GM12874 (cell line): ENCODE results near the gene KIF16B.

Experiments used
- TF ChIP-seq, protein P1 (sequence below): IDR thresholded peaks from 2 replicates; pipeline ENCODE4 v1.5.1; 2011; ENCODE audit warnings: low read depth, mild to moderate bottlenecking, control low read depth, low read length, moderate library complexity; ENCODE audit not compliant: insufficient read depth

Gene KIF16B

DNA sequence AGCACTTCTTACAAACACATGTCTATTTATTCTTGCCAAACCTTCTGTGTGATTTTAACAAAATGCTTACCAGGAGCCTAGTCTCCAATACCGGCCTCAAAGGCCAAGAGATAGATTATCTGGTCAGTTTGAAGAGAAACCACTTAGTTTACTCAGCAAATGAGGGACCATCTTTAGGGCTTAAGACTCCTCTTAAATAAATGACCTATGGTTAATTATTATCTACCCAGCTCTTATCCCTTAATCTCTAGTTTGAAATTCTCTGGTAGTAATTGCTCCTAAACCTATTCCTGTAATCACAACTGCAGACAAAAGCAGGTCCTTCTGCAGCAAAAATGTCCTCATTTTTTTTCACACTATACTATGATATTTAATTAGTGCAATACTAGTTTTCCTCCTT, 301.8 kb downstream of the KIF16B start:
- TF ChIP-seq, protein P1, sequence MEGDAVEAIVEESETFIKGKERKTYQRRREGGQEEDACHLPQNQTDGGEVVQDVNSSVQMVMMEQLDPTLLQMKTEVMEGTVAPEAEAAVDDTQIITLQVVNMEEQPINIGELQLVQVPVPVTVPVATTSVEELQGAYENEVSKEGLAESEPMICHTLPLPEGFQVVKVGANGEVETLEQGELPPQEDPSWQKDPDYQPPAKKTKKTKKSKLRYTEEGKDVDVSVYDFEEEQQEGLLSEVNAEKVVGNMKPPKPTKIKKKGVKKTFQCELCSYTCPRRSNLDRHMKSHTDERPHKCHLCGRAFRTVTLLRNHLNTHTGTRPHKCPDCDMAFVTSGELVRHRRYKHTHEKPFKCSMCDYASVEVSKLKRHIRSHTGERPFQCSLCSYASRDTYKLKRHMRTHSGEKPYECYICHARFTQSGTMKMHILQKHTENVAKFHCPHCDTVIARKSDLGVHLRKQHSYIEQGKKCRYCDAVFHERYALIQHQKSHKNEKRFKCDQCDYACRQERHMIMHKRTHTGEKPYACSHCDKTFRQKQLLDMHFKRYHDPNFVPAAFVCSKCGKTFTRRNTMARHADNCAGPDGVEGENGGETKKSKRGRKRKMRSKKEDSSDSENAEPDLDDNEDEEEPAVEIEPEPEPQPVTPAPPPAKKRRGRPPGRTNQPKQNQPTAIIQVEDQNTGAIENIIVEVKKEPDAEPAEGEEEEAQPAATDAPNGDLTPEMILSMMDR = no peak

DNA sequence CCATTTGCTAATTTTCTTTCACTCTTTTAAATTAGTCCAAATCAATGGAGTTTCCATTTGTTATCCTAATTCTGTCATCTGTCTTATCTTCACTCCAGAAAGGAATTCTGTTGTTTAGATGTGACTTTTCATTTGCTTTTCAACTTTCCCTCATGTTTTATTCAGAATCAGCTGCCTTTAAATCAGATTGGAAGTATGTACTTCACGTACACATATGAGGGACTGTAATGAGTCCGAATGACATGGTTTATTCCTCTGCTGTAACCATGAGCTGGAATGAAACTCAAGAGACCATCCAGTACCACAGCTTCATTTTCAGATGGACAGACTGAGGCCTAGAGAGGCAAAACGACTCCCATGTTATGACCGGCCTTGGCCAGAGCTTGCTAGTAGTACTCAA, 302.3 kb downstream of the KIF16B start:
- TF ChIP-seq, protein P1 = no peak

- TF ChIP-seq, protein P1 = no peak
Measured at GRCh38 chr20:16270314-16270931, 302.8 kb downstream of the KIF16B start.

GRCh38 chr20:16267526-16267925, 305.7 kb downstream of the KIF16B start:
- TF ChIP-seq, protein P1 = no peak

DNA sequence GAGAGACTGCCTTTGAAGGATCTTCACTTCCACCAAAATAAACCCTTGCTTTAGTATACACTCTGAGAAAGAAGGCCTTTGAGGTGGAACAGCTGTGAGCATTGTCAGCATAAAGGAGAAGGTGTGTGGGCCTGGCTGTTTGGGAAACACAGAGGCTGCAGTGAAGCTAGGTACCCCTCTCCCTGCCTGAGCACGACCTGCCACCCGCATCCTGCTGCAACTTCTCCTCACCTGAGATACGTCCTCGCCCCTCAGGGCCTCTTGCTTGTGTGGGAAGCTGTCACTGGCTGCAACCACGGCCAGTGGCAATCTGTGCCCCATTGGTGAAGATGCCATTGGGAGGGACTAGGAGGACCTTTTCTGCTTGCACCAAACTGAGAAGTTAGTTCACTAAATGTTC, 307.9 kb downstream of the KIF16B start:
- TF ChIP-seq, protein P1 = no peak

DNA sequence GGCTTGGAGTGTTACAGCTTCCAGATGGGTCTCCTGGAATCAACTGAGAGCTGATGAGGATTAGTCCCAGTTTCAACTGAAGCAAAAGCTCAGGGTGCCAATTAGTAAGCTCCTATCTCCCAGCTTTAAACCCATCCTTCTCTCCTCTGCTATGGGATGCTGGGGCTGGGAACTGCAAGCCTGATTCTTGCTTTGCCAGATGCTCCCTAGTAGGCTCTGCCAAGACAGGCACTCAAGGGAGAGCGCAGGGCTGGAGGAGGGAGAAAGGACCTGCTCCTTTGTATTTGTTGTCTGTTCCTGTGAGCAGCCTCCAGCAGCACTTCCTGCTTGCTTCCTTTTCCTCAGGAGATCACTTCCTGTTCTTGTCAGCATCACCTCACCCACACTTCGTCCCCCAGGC, 309.7 kb downstream of the KIF16B start:
- TF ChIP-seq, protein P1 = no peak

DNA sequence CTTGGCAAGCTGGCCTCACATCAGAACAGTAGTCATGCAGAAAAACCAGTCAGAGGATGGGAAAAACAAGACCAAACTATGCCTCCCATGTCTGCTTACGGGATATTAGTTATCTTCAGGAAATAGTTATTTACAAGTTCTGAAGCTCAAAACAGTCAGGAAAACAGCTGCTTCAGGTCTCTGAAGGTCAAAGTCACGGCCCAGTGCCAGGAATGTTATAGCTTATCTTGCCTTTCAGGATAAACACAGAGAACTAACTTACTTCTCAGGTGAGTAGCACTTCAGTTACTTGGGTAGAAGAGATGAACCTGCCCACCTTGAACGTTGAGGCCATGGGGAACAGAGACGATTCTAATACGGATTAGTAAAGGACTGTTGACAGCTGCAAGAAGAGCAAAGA, 310.7 kb downstream of the KIF16B start:
- TF ChIP-seq, protein P1 = no peak
